Upper lobe of left lung (tissue), 4 donors: Measurements from ENCODE around the gene ROS1.

Source experiments
- EP300 ChIP-seq, 4 donors: sonication (generic); formaldehyde crosslinking; IDR thresholded peaks; one replicate each; pipeline ENCODE4 v1.5.1; 2017; ENCODE audit warnings: antibody characterized with exemption in 4 of 4, control low read depth in 2 of 4
- POLR2A ChIP-seq, 4 donors: fragments of 450-650 bp; IDR thresholded peaks; one replicate each; pipeline ENCODE4 v1.5.1; 2016 to 2017; ENCODE audit warnings: antibody characterized with exemption in 4 of 4, mild to moderate bottlenecking in 2 of 4
- POLR2AphosphoS5 ChIP-seq, 2 donors: sonication (generic); formaldehyde crosslinking; IDR thresholded peaks; one replicate each; pipeline ENCODE4 v1.5.1; 2017; ENCODE audit warnings: antibody characterized with exemption in 2 of 2
- TF ChIP-seq, protein P1 (sequence below), 6 experiments: fragments of 450-650 bp in 4 of 6; fragments of 200-600 bp in 2 of 6; sonication (generic) in 2 of 6; IDR thresholded peaks; one replicate each; pipeline ENCODE4 v1.5.1; 2016 to 2019; ENCODE audit warnings: antibody characterized with exemption in 6 of 6

DNA sequence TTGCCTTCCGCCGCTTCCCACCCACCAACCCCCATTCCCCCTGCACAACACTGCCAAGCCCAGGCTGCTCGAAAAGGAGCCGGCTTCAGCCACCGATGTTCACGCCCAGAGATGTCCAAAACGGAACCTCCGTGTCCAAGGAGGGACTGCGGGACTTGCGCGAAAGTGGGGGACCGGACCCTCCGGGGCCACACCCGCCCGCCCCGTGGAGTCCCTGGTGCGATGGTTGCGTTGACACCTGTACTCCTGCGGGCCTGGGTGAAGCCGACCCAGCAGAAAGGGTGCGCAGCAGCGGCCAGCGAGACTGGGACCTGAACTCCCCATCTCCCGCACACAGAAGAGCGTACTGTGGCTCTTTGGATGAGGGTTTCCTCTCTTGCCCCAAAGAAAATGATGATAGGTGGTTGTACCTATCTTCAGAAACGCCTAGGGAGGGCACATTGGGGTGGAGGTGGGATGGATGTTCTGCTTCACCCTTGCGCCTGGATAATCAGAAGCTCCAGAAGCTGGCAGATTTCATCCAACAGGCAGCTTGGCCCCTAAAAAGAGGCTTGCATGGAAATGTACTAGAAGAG is 162.3 kb downstream of the ROS1 start:
- TF ChIP-seq POLR2AphosphoS5 (IDR thresholded peaks at IDR 0.05) (no peak), POLR2A (IDR thresholded peaks at IDR 0.05) (no peak), EP300 (IDR thresholded peaks at IDR 0.05) (no peak)
- TF ChIP-seq, protein P1, sequence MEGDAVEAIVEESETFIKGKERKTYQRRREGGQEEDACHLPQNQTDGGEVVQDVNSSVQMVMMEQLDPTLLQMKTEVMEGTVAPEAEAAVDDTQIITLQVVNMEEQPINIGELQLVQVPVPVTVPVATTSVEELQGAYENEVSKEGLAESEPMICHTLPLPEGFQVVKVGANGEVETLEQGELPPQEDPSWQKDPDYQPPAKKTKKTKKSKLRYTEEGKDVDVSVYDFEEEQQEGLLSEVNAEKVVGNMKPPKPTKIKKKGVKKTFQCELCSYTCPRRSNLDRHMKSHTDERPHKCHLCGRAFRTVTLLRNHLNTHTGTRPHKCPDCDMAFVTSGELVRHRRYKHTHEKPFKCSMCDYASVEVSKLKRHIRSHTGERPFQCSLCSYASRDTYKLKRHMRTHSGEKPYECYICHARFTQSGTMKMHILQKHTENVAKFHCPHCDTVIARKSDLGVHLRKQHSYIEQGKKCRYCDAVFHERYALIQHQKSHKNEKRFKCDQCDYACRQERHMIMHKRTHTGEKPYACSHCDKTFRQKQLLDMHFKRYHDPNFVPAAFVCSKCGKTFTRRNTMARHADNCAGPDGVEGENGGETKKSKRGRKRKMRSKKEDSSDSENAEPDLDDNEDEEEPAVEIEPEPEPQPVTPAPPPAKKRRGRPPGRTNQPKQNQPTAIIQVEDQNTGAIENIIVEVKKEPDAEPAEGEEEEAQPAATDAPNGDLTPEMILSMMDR (IDR thresholded peaks at IDR 0.05), result no peak
